ENCODE data around the gene ST14. TPM values are rescaled to one million over a fixed set of nuclear protein-coding genes. Genes with fewer than 3 reads are reported as not detected.

The ST14 gene
- total RNA-seq, 1 experiment from 2014 or later: 1.8 TPM

GRCh38 chr11:130159139-130159538, 443 bp upstream of the ST14 start:
- intact Hi-C loops (cut with micrococcal nuclease; ENCODE audit: unreplicated experiment) (no loop called here), in situ Hi-C loops (cut with HindIII; ENCODE audit: low pct_unique_long_range_greater_than_20kb, low sequenced_read_pairs) (no loop called here)
- no TSS peak for BruUV-seq (replicated peaks)
- TF ChIP-seq TCF7L2 (IDR thresholded peaks at IDR 0.05; ENCODE audit: low read depth, low read length) (no peak), POLR2AphosphoS5 (IDR thresholded peaks at IDR 0.05; ENCODE audit: low read depth, low read length) (no peak), SIN3A (IDR thresholded peaks at IDR 0.05; ENCODE audit: borderline replicate concordance, insufficient read depth, low read depth, low read length) (no peak)
- Histone ChIP-seq H3K36me3 (ENCODE audit: control insufficient read depth, insufficient read depth, low read length) (no peaks in the 10 kb centered on the region; the same call in 1 of the 2 replicates), H3K9me3 (ENCODE audit: control insufficient read depth, insufficient read depth, low read depth, low read length) (no peaks in the 10 kb centered on the region), H3K27me3 (ENCODE audit: control insufficient read depth, insufficient read depth, low read length) (peaks cover 16% of the 10 kb centered on the region), H3K27ac (ENCODE audit: low read length) (no peak overlapping the region), H3K4me3 (ENCODE audit: low read depth in 2 of 2, low read length in 2 of 2) (peak overlapping the region; percentile 19 to 25; a peak in 2 of 4 replicates), H3K4me1 (ENCODE audit: control insufficient read depth, insufficient read depth, low read length) (0 out of 2 replicates have a peak, but pooled peaks cover 5% of the 10 kb centered on the region)
- POLR2A ChIA-PET: no interaction called here
- ATAC-seq (no peak), DNase-seq (ENCODE audit: low read depth, low spot score) (no peak)
- CTCF ChIA-PET: no interaction called here

- Histone ChIP-seq H3K27ac (ENCODE audit: low read length) (no peak overlapping the region), H3K9me3 (ENCODE audit: control insufficient read depth, insufficient read depth, low read depth, low read length) (no peaks in the 10 kb centered on the region), H3K4me3 (ENCODE audit: low read depth in 2 of 2, low read length in 2 of 2) (peak overlapping the region in 1 of 2 experiments; percentile 24; a peak in 2 of 4 replicates), H3K27me3 (ENCODE audit: control insufficient read depth, insufficient read depth, low read length) (peaks cover 16% of the 10 kb centered on the region), H3K4me1 (ENCODE audit: control insufficient read depth, insufficient read depth, low read length) (0 out of 2 replicates have a peak, but pooled peaks cover 5% of the 10 kb centered on the region), H3K36me3 (ENCODE audit: control insufficient read depth, insufficient read depth, low read length) (no peaks in the 10 kb centered on the region; the same call in 1 of the 2 replicates)
- CTCF ChIA-PET: interaction anchor here (0.6 kb wide), 1 partner anchor 28 kb away, joined by 4 read pairs; no protein-coding TSS in a partner anchor
- intact Hi-C loops (cut with micrococcal nuclease; ENCODE audit: unreplicated experiment): no loop called here
- BruUV-seq (replicated peaks): no TSS peak
- POLR2A ChIA-PET: no interaction called here
- ATAC-seq: peak; percentile 2; the same call in 1 of the 2 replicates
- DNase-seq (ENCODE audit: low read depth, low spot score): no peak
- no peak for TF ChIP-seq SIN3A (IDR thresholded peaks at IDR 0.05; ENCODE audit: borderline replicate concordance, insufficient read depth, low read depth, low read length)
- TF ChIP-seq CTCF (IDR thresholded peaks at IDR 0.05): no peak
- no peak for TF ChIP-seq TCF7L2 (IDR thresholded peaks at IDR 0.05; ENCODE audit: low read depth, low read length)
- no peak for TF ChIP-seq POLR2AphosphoS5 (IDR thresholded peaks at IDR 0.05; ENCODE audit: low read depth, low read length)
- no peak for TF ChIP-seq REST (IDR thresholded peaks at IDR 0.05; ENCODE audit: insufficient read depth in 1 of 2, low read depth in 2 of 2, low read length in 1 of 2)
- in situ Hi-C loops (cut with HindIII; ENCODE audit: low pct_unique_long_range_greater_than_20kb, low sequenced_read_pairs): no loop called here
Observed at GRCh38 chr11:130160498-130161155, 1.0 kb downstream of the ST14 start.
